Stimulated activated CD4-positive, alpha-beta T cell treated with anti-CD3 and anti-CD28 coated beads, Interleukin-2, amount 100 ng/mL, for 48 hours (primary cell): ENCODE data around the gene ORAI3.

Experiments
- DNase-seq, 2 donors: peaks; one replicate each; pipeline ENCODE4 v3.0.0-alpha.2; 2020

Gene ORAI3

DNA sequence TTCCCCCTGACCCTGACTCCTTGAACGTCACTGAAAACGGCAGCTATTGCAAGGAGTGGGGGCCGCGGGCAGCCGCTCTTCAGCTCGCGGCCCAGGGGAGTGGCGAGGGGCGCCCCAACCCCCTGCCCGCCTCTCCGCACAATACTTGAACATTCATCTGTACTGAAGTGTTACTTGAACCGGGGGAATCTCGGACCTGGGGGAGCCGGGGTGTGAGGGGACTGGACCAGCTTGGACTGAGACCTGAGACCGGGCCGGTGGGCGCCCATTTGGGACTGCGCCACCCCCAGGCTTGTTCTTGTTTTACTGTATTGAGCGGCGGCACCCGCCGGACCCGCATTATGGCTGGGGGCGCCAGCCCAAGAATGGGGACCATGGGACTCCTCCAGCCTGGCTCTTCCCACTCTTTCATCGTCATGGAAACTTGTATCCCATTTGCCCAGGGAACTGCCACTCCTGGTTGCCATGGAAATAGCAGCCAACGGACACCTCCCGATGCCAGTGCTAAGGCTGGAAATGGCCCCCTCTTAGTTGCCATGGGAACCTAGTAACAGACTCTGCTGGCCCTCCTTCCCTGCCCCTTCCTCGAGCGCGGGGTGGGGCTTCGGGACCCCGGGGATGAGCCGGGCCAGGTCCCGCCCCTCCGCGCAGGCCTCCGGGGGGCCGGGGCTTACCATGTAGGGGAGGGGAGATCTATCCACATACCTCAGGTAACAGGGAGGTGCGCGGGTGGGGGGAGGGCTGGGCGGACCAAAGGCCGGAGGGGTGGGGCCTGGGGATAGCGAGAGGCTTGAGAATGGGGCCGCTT, 805 bp upstream of the ORAI3 start:
- DNase-seq = no peak

DNA sequence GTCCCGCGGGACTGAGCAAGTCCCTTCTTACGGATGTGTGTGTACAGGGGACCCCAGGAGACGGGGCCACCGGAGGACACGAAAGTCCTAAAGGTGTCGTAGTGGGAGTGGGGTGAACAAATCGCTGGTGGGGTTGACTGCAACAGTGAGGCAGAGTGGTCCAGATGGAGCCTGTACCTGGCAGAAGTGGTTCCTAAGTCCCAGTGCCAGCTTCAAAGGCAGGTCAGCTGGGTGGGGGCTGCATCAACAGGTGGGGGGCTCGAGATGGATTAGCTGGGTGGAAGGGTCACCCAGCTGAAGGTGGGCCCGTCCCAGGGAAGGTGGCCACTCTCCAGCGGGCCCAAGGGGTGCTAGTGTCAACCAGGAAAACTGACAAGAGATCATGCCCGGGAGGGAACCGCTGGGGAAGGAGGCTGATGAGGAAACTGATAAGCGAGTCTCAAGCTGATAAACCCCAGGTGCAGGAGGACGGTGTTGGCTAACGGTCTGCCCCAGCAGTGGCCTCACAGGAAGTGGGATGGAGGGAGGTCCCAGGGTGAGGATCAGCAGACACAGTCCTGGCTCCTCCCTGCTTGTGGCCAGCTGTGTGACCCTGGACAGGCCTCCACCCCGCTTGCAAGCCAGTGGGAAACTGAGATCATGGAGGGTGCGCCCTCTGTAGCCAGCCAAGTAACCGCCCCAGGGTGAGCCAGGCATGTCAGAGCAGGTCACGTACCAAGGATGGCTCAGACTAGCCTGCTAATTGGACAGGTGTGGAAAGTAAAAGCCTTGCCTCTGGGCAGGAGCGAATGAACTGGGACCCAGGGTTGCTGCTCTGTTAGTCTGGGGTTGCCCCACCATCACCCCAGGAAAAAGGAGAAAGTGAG, 1.0 kb downstream of the ORAI3 start:
- no peak for DNase-seq

- no peak for DNase-seq
Measured at GRCh38 chr16:30950516-30951065, 1.7 kb downstream of the ORAI3 start.

DNA sequence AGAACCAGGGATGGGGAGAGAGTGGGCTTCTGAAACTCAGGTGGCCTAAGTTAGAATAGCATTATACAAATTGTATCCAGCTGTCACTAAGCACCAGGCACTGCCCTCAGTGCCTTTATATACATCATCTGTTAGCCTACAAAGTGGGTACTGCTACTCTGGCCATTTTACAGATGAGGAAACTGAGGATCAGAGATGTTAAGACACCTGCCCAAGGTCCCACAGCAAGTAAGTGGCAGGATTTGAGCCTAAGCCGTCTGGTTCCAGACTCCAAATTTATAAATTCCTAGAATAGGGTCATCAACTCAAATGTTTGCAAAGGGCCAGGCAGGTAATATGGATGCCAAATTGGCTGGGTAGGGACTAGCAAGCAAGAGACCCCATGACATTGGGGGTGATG, 2.3 kb downstream of the ORAI3 start:
- no peak for DNase-seq

DNA sequence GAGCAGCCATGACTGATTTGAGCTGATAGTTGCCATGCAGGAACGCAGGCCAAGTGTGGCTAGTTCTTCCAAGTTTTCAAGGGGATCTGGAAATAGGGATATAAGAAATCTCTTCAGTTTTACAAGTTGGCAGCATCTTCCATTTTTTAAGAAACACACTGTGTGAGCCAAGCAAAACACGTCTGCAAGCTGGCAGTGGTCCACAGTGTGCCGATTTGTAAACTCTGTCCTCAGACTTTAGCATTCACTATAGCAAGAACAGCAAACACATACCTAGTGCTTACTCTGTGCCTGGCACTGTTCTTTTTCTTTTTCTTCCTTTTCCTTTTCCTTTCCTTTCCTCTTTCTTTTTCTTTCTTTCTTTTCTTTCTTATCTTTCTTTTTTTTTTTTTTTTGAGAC, 2.9 kb downstream of the ORAI3 start:
- no peak for DNase-seq

DNA sequence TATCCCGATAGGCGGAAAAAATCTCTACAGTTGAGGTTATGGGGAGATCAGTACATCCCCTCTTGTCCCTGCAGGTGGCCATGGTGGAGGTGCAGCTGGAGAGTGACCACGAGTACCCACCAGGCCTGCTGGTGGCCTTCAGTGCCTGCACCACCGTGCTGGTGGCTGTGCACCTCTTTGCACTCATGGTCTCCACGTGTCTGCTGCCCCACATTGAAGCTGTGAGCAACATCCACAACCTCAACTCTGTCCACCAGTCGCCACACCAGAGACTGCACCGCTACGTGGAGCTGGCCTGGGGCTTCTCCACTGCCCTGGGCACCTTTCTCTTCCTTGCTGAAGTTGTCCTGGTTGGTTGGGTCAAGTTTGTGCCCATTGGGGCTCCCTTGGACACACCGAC, 4.2 kb downstream of the ORAI3 start:
- DNase-seq = no peak

DNA sequence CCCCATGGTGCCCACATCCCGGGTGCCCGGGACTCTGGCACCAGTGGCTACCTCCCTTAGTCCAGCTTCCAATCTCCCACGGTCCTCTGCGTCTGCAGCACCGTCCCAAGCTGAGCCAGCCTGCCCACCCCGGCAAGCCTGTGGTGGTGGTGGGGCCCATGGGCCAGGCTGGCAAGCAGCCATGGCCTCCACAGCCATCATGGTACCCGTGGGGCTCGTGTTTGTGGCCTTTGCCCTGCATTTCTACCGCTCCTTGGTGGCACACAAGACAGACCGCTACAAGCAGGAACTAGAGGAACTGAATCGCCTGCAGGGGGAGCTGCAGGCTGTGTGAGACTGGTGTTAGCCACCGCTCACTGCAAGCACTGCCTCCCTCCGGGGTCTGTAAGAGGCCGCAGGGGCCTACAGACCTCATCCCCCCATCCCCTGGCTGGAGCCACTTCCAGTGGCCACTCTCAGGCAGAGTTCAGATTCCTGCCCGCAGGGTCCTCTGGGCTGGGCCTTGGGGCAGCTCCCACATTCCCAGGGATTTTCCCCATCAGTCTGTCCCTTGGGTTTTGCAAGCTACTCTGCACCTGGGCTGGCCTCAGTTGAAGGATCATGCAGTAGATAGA, 4.8 kb downstream of the ORAI3 start:
- DNase-seq = peak; percentile 55 to 59

GRCh38 chr16:30954993-30955392, 6.1 kb downstream of the ORAI3 start:
- no peak for DNase-seq

DNA sequence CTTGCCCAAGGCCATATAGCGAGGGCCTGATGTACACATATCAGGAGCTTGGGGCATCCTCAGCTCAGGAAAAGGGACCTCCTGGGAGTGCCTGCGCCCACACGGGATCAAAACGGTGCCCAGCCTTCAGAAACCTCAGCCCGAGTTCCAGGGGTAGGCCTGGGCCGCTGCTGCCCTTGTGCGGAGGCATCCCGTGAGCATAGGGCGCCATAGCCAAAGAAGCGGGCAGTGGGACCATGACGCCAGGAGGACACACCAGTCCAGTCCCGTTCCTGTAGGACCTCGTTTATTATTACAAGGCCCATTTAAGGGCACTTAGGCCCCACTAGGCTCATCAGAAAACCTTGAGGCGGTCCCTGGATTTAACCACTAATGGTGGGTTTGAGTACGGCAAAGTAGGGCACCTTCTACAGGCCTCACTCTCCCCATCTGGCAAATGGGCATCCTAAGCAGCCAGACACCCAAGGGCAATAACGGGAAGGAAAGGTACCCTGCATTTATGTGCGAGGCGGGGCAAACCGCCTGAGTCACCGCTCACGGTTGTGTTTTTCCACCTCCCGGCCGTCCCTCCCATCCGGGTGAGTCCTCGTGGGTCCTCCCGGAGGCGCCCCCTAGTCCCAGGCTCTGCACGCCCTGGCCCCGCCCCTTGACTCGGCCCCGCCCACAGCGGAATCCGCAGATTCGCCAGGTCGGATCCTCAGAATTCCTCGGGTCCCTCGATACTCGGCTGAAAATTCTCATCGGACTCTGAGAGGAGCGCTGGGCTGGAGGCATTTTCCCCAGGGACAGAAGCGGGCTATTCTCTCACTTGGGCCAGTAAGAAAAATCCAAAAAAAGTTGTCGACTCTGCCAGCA, 8.0 kb downstream of the ORAI3 start:
- DNase-seq = peak; percentile 91 to 92

DNA sequence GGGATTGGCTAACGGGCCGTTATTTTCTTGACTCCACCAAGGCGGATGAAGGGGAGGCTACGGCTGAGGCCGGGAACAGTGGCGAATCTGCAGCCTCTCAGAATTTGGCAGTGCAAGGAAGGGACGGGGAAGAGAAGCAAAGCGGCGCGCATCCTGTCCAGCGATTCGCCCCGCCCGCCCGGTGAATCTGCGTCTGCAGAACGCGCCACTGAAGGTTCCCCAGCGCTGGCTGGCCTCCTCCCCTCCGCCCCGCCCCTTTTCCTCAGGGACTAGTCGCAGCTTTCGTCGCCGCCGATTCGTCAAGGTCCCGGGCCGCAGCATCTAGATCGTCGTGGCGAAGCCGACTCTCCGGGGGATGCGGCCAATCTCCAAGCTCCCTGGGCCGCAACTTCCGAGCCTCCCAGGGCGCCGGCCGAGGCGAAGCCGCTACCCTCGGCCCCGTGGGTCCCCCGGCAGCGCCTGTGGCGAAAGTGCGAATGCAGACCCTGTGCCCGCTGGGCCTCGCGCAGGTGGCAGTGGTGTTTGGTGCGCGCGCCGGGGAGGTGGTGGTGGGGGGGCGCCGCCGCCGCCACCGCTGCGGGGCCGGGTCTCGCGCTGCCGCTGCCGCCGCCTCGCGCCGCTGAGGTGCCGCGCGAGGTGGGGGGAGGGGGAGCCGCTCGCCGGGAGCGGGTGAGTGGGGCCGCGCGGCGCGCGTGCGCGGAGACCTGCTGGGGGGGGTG, 8.7 kb downstream of the ORAI3 start, which contains the start of gene SETD1A:
SETD1A (plus strand) TSS at position 299 of the 719 bp plus-strand sequence. CDS start 978 bp downstream, outside the sequence.
- DNase-seq = peak; percentile 95 to 96

GRCh38 chr16:30958175-30959079, 9.6 kb downstream of the ORAI3 start:
- peak in 1 of 2 donors; percentile 33 for DNase-seq

DNA sequence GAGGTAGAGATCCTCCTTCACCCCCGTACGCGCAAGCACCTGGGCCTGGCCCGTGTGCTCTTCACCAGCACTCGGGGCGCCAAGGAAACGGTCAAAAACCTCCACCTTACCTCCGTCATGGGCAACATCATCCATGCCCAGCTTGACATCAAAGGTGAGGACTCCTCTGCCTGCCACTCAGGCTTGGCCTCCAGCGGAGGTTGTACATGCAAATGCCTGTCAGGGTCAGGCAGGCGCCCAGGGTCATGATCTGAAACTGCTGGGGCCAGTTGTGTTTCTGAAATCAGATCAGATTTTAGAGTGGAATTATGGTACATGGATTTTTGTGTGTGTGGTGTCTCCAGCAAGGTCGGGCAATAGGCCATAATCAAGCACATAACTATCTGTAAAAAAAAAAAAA, 12.5 kb downstream of the ORAI3 start:
- DNase-seq = no peak

GRCh38 chr16:30963925-30964511, 15.2 kb downstream of the ORAI3 start:
- no peak for DNase-seq

DNA sequence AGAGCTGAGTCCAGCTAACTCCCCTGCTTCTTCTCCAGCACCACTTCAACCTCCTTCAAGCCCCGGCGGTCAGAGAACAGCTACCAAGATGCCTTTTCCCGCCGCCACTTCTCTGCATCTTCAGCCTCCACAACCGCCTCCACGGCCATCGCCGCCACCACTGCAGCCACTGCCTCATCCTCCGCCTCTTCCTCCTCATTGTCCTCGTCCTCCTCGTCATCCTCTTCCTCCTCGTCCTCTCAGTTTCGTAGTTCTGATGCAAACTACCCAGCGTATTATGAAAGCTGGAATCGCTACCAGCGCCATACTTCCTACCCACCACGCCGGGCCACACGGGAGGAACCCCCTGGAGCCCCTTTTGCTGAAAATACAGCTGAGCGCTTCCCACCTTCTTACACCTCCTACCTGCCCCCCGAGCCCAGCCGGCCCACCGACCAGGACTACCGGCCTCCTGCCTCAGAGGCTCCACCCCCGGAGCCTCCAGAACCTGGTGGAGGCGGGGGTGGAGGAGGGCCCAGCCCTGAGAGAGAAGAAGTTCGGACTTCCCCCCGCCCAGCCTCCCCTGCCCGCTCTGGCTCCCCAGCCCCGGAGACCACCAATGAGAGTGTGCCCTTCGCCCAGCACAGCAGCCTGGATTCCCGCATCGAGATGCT, 15.8 kb downstream of the ORAI3 start:
- DNase-seq = no peak

DNA sequence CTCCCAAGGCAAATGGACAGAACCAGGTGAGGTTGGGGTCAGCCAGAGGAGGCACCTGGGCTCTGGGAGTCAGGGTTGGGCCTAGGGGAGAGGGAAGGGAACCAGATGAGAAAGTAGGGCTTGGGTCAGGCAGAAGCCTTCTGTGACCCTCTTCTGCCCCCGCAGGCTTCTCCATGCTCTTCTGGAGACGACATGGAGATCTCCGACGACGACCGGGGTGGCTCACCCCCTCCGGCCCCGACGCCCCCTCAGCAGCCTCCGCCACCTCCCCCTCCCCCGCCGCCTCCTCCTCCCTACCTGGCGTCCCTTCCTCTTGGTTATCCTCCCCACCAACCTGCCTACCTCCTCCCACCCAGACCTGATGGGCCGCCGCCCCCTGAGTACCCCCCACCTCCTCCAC, 16.6 kb downstream of the ORAI3 start:
- no peak for DNase-seq

DNA sequence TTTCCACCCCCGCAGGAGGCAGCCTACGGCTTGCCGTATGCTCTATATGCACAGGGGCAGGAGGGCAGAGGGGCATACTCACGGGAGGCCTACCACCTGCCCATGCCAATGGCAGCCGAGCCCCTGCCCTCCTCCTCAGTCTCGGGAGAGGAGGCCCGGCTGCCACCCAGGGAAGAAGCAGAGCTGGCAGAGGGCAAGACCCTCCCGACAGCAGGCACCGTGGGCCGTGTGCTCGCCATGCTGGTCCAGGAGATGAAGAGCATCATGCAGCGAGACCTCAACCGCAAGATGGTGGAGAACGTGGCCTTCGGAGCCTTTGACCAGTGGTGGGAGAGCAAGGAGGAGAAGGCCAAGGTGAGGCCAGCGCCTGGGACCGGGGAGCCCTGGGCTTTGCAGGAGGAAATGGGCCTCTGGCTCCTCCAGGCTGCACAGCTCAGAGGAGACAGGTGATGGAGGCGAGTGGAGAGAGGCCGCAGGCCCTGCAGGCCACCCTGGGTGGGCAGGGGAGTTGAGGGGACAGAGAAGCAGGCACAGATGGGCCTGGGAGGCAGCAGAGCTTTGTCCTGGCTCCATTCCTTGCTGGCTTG, 17.3 kb downstream of the ORAI3 start:
- DNase-seq = no peak

DNA sequence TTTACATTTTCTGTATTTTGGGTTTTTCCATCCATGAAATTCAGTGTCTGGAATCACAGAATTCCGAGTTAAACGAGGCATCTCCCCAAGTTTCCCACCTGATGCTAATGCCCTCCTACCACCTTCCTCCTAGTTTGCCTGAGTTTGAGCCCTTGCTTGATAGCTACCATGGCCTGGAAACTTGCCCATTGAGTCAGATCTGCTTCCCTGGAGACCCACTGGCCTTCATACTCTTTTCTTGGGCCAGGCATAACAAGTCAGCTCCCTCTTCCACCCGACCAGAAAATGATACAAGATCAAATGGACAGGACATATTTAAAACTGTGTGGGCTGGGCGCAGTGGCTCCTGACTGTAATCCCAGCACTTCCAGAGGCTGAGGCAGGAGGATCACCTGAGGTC, 18.9 kb downstream of the ORAI3 start:
- DNase-seq = no peak

GRCh38 chr16:30969246-30969842, 20.5 kb downstream of the ORAI3 start:
- no peak for DNase-seq

DNA sequence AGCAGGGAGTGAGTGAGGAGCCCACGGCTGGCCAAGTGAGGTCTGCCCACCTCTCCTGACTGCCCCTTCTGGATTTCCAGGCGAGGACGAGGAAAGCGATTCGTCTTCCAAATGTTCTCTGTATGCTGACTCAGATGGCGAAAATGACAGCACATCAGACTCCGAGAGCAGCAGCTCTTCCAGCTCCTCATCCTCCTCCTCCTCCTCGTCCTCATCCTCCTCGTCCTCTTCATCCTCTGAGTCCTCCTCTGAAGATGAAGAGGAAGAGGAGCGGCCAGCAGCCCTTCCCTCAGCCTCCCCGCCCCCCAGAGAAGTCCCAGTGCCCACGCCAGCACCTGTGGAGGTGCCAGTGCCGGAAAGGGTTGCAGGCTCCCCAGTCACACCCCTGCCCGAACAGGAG, 22.4 kb downstream of the ORAI3 start:
- DNase-seq = no peak
